Ascending aorta (tissue), 2 donors: ENCODE results near the gene CDKN2B. TPM values are rescaled to one million over a fixed set of nuclear protein-coding genes. Genes with fewer than 3 reads are reported as not detected.

Experiments
- DNase-seq, 2 donors: peaks; one replicate each; pipeline ENCODE4 v3.0.0-alpha.2; 2019; ENCODE audit warnings: low spot score in 2 of 2
- H3K27ac ChIP-seq, 2 donors: fragments of 200-600 bp; sonication (generic); one replicate each; pipeline ENCODE4 v1.5.1; 2016 to 2017; ENCODE audit warnings: mild to moderate bottlenecking in 1 of 2
- H3K27me3 ChIP-seq: fragments of 200-600 bp; sonication (generic); one replicate; pipeline ENCODE4 v1.5.1; 2017
- H3K36me3 ChIP-seq, 2 donors: fragments of 200-600 bp; sonication (generic); one replicate each; pipeline ENCODE4 v1.5.1; 2016
- H3K4me1 ChIP-seq, 2 donors: fragments of 200-600 bp; sonication (generic); one replicate each; pipeline ENCODE4 v1.5.1; 2016 to 2017; ENCODE audit warnings: mild to moderate bottlenecking in 1 of 2
- H3K4me3 ChIP-seq, 2 donors: fragments of 200-600 bp; sonication (generic); one replicate each; pipeline ENCODE4 v1.5.1; 2016 to 2017; ENCODE audit warnings: mild to moderate bottlenecking in 1 of 2
- H3K9me3 ChIP-seq, 2 donors: fragments of 200-600 bp; sonication (generic); one replicate each; pipeline ENCODE4 v1.5.1; 2016
- CTCF ChIP-seq, 3 experiments: fragments of 200-600 bp in 2 of 3; fragments of 450-650 bp in 1 of 3; sonication (generic) in 2 of 3; IDR thresholded peaks; one replicate each; pipeline ENCODE4 v1.5.1; 2016 to 2019; ENCODE audit warnings: antibody characterized with exemption in 3 of 3, mild to moderate bottlenecking in 1 of 3, moderate library complexity in 1 of 3
- intact Hi-C: fragments of 100-400 bp; cut with DNase I; formaldehyde crosslinking; loops from one replicate; pipeline ENCODE4 v1.15.1; 2023
- total RNA-seq: library from RNA; depleted of rRNA; stranded (reverse); fragments of >200 nt; gene quantifications from one replicate; pipeline ENCODE4 v1.1.0, GENCODE V29; 2016

CDKN2B gene
- total RNA-seq, 1 donor from 2014 or later = 11.4 TPM

DNA sequence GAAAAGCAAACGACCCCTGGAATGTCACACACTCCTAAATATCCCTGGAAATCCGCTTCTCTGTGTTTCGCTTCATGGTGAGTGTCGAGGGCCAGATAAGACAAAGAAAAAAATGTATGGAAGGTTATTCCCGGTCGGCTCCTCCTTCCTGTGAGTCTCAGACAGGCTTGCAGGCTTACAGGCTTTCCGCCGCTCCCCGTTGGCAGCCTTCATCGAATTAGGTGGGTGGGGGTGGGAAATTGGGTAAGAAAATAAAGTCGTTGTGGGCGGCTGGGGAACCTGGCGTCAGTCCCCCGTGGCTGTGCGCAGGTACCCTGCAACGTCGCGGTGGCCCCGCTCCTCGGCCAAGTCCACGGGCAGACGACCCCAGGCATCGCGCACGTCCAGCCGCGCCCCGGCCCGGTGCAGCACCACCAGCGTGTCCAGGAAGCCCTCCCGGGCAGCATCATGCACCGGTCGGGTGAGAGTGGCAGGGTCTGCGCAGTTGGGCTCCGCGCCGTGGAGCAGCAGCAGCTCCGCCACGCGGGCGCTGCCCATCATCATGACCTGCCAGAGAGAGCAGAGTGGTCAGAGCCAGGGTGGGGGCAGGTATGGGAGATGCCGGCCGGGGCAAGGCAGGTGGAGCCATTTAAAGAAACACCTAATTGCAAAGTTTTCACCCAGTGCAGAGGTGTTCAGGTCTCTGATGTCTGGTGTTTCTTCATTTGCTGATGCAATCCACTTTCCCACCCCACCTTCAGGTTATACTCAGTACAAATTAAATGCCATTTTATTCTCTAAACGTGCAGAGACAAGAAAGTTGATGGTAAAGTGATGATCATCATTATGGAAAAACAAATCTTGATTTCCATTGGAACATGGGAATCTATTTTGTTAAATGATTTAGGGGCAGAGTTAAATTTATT, 3.2 kb downstream of the CDKN2B start:
- no peak for TF ChIP-seq CTCF (IDR thresholded peaks at IDR 0.05)
- no peaks in the 10 kb centered on the region for H3K36me3 ChIP-seq
- peaks cover 0 to 9% of the 10 kb centered on the region in 2 donors for H3K4me1 ChIP-seq
- H3K27me3 ChIP-seq = no peaks in the 10 kb centered on the region
- DNase-seq = no peak
- no peak overlapping the region for H3K4me3 ChIP-seq
- intact Hi-C loops = loop anchor here (10.0 kb wide), 1 partner anchor 671 kb away; the partner anchor contains the start of gene KLHL9
- H3K27ac ChIP-seq = no peak overlapping the region
- no peaks in the 10 kb centered on the region for H3K9me3 ChIP-seq

GRCh38 chr9:22005021-22005701, 3.9 kb downstream of the CDKN2B start:
- Histone ChIP-seq H3K27ac (no peak overlapping the region), H3K36me3 (no peaks in the 10 kb centered on the region), H3K27me3 (no peaks in the 10 kb centered on the region), H3K4me3 (no peak overlapping the region), H3K4me1 (peaks cover 0 to 9% of the 10 kb centered on the region in 2 donors), H3K9me3 (no peaks in the 10 kb centered on the region)
- intact Hi-C loops = loop anchor here (10.0 kb wide), 1 partner anchor 670 kb away; the partner anchor contains the start of gene KLHL9
- no peak for TF ChIP-seq CTCF (IDR thresholded peaks at IDR 0.05)
- no peak for DNase-seq

- H3K27ac ChIP-seq = no peak overlapping the region
- intact Hi-C loops = loop anchor here (10.0 kb wide), 1 partner anchor 667 kb away; the partner anchor contains the start of gene KLHL9
- no peak for TF ChIP-seq CTCF (IDR thresholded peaks at IDR 0.05)
- H3K4me3 ChIP-seq = no peak overlapping the region
- H3K27me3 ChIP-seq = no peaks in the 10 kb centered on the region
- no peak for DNase-seq
- no peaks in the 10 kb centered on the region for H3K9me3 ChIP-seq
- no peaks in the 10 kb centered on the region for H3K4me1 ChIP-seq
- no peaks in the 10 kb centered on the region for H3K36me3 ChIP-seq
These were observed 7.1 kb downstream of the CDKN2B start for GRCh38 chr9:22002038-22002437.

GRCh38 chr9:21998026-21998425, 11.1 kb downstream of the CDKN2B start:
- intact Hi-C loops = loop anchor here (10.0 kb wide), 1 partner anchor 593 kb away; the partner anchor contains the start of gene IFNA8
- H3K4me3 ChIP-seq = no peak overlapping the region

More at GRCh38 chr9:21998026-21998425, 11.1 kb downstream of the CDKN2B start:
- TF ChIP-seq CTCF (IDR thresholded peaks at IDR 0.05) = no peak
- Histone ChIP-seq H3K36me3 (no peaks in the 10 kb centered on the region), H3K4me1 (peaks cover 0 to 5% of the 10 kb centered on the region in 2 donors), H3K27me3 (no peaks in the 10 kb centered on the region), H3K27ac (no peak overlapping the region), H3K9me3 (no peaks in the 10 kb centered on the region)
- no peak for DNase-seq
